Fibroblast of the aortic adventitia (primary cell): Measurements from ENCODE around the gene LRRTM2. TPM values are rescaled to one million over a fixed set of nuclear protein-coding genes. Genes with fewer than 3 reads are reported as not detected.

ENCODE experiments used
- DNase-seq: peaks from one replicate; pipeline ENCODE4 v3.0.0-alpha.2; 2010; ENCODE audit warnings: low read depth
- H3K4me3 ChIP-seq: 2 replicates; pipeline ENCODE4 v1.5.1; 2011; ENCODE audit warnings: low read depth, mild to moderate bottlenecking, control low read depth, low read length, moderate library complexity
- CTCF ChIP-seq: IDR thresholded peaks from 2 replicates; pipeline ENCODE4 v1.5.1; 2011; ENCODE audit warnings: mild to moderate bottlenecking, low read length, control low read depth, inconsistent platforms; ENCODE audit not compliant: insufficient read depth
- total RNA-seq: library from RNA; depleted of rRNA; stranded (reverse); fragments of >200 nt; gene quantifications from 2 replicates; pipeline ENCODE4 v1.2.3, GENCODE V29; 2012; ENCODE audit warnings: low replicate concordance

The LRRTM2 gene
- total RNA-seq, 1 donor: 3.6 TPM

DNA sequence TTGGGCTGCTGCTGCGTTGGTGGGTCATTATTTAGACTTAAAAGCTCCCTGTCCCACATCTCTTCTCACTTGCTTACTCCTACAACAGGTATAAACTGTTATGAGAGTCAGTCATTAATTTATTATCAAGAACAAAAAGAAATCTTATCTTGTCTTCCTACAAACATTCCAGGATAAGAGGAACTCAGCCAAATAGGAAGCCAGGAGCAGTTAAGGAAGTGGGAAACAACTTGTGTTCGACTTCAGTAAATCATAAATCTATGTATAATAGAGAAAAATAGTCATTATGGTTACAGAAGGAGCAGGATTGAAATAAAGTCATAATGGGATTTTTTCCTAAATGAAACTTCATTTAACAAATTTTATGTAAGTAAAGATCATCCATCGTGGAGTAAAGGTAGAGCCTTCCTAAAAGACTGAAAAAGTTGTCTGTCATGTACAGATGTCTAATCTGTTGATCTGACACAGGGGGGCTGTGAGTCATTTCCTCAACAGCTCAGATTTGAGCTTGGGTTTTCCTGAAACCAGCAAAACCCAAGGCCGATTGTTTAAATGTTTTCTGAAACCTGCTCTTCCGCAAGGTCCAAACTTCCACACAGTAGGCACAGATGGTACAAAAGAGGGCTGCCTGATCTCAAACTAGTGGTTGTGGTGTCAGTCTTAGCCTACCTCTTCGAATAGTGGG lies 25.3 kb upstream of the LRRTM2 start:
- DNase-seq: peak; percentile 19
- no peak for TF ChIP-seq CTCF
- H3K4me3 ChIP-seq: no peak overlapping the region

- H3K4me3 ChIP-seq: no peak overlapping the region
- TF ChIP-seq CTCF: no peak
- no peak for DNase-seq
Observed at GRCh38 chr5:138898742-138899141, 23.6 kb upstream of the LRRTM2 start.

- no peak for DNase-seq
- no peak overlapping the region for H3K4me3 ChIP-seq
- no peak for TF ChIP-seq CTCF
Observed at GRCh38 chr5:138898299-138898698, 23.2 kb upstream of the LRRTM2 start.

DNA sequence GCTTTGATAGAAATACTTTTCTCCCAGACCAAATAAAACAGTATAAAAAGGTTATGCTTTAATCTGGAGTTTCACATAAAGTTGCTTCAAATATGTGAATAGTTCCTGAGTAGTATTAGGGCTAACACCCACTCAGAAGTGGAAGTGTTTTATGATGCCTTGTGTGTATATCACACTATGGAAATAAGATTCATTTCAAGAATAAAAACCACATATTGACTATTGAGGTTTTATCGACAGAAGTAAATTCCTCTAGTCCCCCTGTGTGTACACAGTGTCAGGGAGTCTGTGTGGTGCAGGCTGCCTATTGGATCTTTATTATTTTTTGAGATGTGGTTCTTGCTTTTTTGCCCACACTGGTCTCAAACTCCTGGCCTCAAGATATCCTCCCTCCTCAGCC lies 20.8 kb upstream of the LRRTM2 start:
- no peak for TF ChIP-seq CTCF
- DNase-seq: no peak
- H3K4me3 ChIP-seq: no peak overlapping the region

GRCh38 chr5:138890644-138891043 lies 15.5 kb upstream of the LRRTM2 start:
- TF ChIP-seq CTCF: no peak

DNA sequence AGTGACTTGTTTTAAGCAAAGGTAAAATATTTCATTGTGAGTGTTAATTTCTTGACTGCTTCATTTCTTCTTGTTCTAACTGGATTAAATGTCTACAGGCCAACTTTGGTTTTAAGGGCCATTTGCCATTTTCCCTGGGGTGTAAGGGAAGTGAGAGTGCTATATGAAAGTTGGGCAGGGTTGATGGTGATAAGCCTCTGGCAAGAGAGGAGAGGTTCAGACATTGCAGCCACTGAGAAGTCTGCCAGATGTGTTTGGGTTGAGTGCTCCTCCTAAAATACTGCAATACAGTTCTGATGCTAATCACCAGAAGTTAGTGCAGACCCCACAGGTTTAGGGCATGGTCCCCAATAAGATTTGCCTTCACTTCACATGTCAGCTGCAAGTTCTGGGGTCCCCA lies 14.9 kb upstream of the LRRTM2 start:
- TF ChIP-seq CTCF: no peak
- no peak overlapping the region for H3K4me3 ChIP-seq
- no peak for DNase-seq

More at GRCh38 chr5:138890644-138891043, 15.5 kb upstream of the LRRTM2 start:
- no peak for DNase-seq
- no peak overlapping the region for H3K4me3 ChIP-seq

DNA sequence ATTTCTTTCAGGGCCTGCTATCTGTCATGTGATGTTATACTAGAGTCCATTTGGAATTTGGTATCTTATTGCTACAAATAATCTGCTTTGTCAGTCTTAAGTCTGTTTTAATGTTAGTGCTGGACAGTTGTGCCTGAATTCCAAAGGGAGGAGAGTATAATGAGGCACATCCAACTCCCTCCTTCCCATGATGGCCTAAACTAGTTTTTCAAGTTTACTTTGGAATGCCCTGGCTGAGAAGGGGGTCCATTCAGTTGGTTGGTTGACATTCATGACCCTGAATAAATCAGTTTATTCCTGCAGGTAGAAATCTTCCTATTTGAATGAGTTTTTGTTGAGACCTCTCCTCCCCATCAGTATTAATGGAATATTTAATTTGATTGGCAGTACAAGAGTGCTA lies 9.4 kb upstream of the LRRTM2 start:
- no peak for DNase-seq
- TF ChIP-seq CTCF: no peak
- no peak overlapping the region for H3K4me3 ChIP-seq
